Right lobe of liver (tissue), 4 donors: Measurements from ENCODE around the gene SIX2.

Experiments
- POLR2A ChIP-seq: fragments of 450-650 bp; IDR thresholded peaks from one replicate; pipeline ENCODE4 v1.6.1; 2017; ENCODE audit warnings: antibody characterized with exemption, mild to moderate bottlenecking
- TF ChIP-seq, protein P1 (sequence below), 4 donors: fragments of 200-600 bp in 3 of 4; fragments of 450-650 bp in 1 of 4; IDR thresholded peaks; one replicate each; pipeline versions ENCODE4 v1.5.1 to v1.8.0; 2016 to 2022; ENCODE audit warnings: antibody characterized with exemption in 4 of 4, mild to moderate bottlenecking in 2 of 4
- donor health status: DM: no; HTN: no; CAD: no.
- donor health status: DM: no; HTN: no; CAD: no.
- donor health status: DM: no; HTN: yes; CAD: no.

DNA sequence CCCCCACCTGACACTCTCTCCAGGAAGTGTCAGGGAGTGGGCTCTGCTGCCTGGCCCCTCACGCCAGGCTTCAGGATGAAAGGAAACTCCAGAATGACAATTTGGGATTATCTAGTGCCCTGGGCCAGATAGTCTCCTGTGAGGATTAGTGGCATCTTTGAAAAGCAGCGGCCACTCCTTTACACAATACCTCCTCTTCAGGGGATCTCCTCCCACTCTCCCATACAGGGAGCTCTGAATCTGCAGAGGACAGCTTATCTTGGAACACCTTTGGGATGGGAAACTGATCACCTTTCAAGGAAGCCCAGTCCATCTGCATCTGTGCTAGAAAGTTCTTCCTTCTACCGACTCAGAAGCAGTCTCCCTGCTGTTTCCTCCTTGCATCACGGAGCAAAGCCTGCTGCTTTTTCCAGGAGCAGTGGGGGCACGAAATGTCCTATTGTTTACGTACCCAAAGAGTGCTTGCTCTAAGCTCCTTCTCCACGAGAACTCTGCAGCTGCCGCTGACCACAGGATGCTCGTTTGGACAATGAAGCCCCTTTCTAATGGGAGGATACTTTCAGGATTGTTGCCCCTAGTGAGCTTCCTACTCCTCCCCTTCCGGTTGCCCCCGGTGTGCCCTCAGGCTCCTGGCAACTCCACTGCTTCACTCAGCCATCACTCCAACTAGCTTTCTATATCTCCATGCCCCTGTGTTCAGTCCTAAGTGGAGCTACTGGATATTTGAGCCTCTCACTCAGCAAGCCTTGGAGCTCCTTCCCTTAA lies 36.3 kb downstream of the SIX2 start:
- TF ChIP-seq, protein P1, sequence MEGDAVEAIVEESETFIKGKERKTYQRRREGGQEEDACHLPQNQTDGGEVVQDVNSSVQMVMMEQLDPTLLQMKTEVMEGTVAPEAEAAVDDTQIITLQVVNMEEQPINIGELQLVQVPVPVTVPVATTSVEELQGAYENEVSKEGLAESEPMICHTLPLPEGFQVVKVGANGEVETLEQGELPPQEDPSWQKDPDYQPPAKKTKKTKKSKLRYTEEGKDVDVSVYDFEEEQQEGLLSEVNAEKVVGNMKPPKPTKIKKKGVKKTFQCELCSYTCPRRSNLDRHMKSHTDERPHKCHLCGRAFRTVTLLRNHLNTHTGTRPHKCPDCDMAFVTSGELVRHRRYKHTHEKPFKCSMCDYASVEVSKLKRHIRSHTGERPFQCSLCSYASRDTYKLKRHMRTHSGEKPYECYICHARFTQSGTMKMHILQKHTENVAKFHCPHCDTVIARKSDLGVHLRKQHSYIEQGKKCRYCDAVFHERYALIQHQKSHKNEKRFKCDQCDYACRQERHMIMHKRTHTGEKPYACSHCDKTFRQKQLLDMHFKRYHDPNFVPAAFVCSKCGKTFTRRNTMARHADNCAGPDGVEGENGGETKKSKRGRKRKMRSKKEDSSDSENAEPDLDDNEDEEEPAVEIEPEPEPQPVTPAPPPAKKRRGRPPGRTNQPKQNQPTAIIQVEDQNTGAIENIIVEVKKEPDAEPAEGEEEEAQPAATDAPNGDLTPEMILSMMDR (IDR thresholded peaks at IDR 0.05): no peak
- no peak for TF ChIP-seq POLR2A
